A673 (cell line): ENCODE results near the gene PTPN21. TPM values are rescaled to one million over a fixed set of nuclear protein-coding genes. Genes with fewer than 3 reads are reported as not detected.
"Not testable (repeated sequence)": the region's sequence is repeated elsewhere in the genome, so short reads cannot be mapped to it uniquely, and the experiment has no call there.

ENCODE experiments used
- BruUV-seq: library from RNA; stranded (reverse); fragments of 400-500 nt; replicated peaks from 2 replicates; lab custom pipeline; 2021; lab: Mats Ljungman, UMichigan
- CTCF ChIA-PET: fragments of 300-600 bp; sonication (Branson Sonifier 250); formaldehyde crosslinking; loops from one replicate; lab custom pipeline; 2022; ENCODE audit warnings: antibody characterized with exemption; lab: Charles Lee
- POLR2A ChIA-PET: fragments of 300-600 bp; sonication (Branson Sonifier 250); formaldehyde crosslinking; loops from one replicate; lab custom pipeline; 2022; ENCODE audit warnings: antibody characterized with exemption; ENCODE audit not compliant: low non-redundant PET; lab: Charles Lee
- DNase-seq: peaks from one replicate; pipeline ENCODE4 v3.0.0-alpha.2; 2015; ENCODE audit warnings: low spot score
- H3K27ac ChIP-seq: fragments of 200-600 bp; sonication (generic); 2 replicates; pipeline ENCODE4 v1.5.1; 2016; ENCODE audit warnings: mixed run types, low read depth, mild to moderate bottlenecking, mixed read lengths, antibody characterized with exemption, low read length; ENCODE audit not compliant: poor library complexity, severe bottlenecking
- H3K27me3 ChIP-seq: fragments of 200-600 bp; sonication (generic); replicated peaks from 2 replicates; pipeline ENCODE4 v1.6.1; 2017; ENCODE audit warnings: mixed run types, low read depth, mild to moderate bottlenecking, mixed read lengths, antibody characterized with exemption, low read length; ENCODE audit not compliant: insufficient read depth, poor library complexity
- H3K36me3 ChIP-seq: fragments of 200-600 bp; sonication (generic); 2 replicates; pipeline ENCODE4 v1.6.1; 2016; ENCODE audit warnings: mixed run types, mild to moderate bottlenecking, mixed read lengths, antibody characterized with exemption, low read length; ENCODE audit not compliant: insufficient read depth, poor library complexity, severe bottlenecking
- H3K4me1 ChIP-seq: fragments of 200-600 bp; sonication (generic); 2 replicates; pipeline ENCODE4 v1.6.1; 2017; ENCODE audit warnings: mixed run types, mild to moderate bottlenecking, mixed read lengths, antibody characterized with exemption, low read length; ENCODE audit not compliant: insufficient read depth, poor library complexity, severe bottlenecking
- H3K4me3 ChIP-seq: fragments of 200-600 bp; sonication (generic); 2 replicates; pipeline ENCODE4 v1.5.1; 2016; ENCODE audit warnings: low read depth, mixed run types, mild to moderate bottlenecking, mixed read lengths, low read length; ENCODE audit not compliant: poor library complexity, severe bottlenecking
- H3K9me3 ChIP-seq: fragments of 200-600 bp; sonication (generic); 2 replicates; pipeline ENCODE4 v1.6.1; 2016; ENCODE audit warnings: mixed run types, low read depth, mild to moderate bottlenecking, mixed read lengths, antibody characterized with exemption, low read length; ENCODE audit not compliant: poor library complexity, severe bottlenecking
- EZH2 ChIP-seq: fragments of 200-600 bp; sonication (generic); IDR thresholded peaks from 2 replicates; pipeline ENCODE4 v1.6.1; 2017; ENCODE audit warnings: borderline replicate concordance, low read depth, mild to moderate bottlenecking, mixed read lengths, antibody characterized with exemption, low read length; ENCODE audit not compliant: poor library complexity, severe bottlenecking
- intact Hi-C: fragments of 100-400 bp; cut with micrococcal nuclease; formaldehyde crosslinking; loops from one replicate; pipeline ENCODE4 v1.10.0; 2022; ENCODE audit not compliant: unreplicated experiment
- total RNA-seq: library from RNA; stranded (reverse); gene quantifications from 2 replicates; pipeline ENCODE4 v1.2.3, GENCODE V29; 2021
- TF ChIP-seq, protein P1 (sequence below): fragments of 300-800, 200-600 bp; sonication (generic); conservative IDR thresholded peaks from 2 replicates; pipeline ENCODE4 v1.5.1; 2017; ENCODE audit warnings: low read depth, mild to moderate bottlenecking, antibody characterized with exemption, low read length, moderate library complexity, mixed read lengths

Gene PTPN21
- total RNA-seq, 1 experiment from 2014 or later: 6.1 TPM

- Histone ChIP-seq H3K4me1 (no peaks in the 10 kb centered on the region), H3K4me3 (no peak overlapping the region), H3K9me3 (no peaks in the 10 kb centered on the region), H3K27me3 (no peaks in the 10 kb centered on the region), H3K36me3 (no peaks in the 10 kb centered on the region), H3K27ac (no peak overlapping the region)
- ChIA-PET POLR2A (no interaction called here), CTCF (no interaction called here)
- intact Hi-C loops: no loop called here
- no peak for DNase-seq
- TF ChIP-seq EZH2: no peak
- TF ChIP-seq, protein P1, sequence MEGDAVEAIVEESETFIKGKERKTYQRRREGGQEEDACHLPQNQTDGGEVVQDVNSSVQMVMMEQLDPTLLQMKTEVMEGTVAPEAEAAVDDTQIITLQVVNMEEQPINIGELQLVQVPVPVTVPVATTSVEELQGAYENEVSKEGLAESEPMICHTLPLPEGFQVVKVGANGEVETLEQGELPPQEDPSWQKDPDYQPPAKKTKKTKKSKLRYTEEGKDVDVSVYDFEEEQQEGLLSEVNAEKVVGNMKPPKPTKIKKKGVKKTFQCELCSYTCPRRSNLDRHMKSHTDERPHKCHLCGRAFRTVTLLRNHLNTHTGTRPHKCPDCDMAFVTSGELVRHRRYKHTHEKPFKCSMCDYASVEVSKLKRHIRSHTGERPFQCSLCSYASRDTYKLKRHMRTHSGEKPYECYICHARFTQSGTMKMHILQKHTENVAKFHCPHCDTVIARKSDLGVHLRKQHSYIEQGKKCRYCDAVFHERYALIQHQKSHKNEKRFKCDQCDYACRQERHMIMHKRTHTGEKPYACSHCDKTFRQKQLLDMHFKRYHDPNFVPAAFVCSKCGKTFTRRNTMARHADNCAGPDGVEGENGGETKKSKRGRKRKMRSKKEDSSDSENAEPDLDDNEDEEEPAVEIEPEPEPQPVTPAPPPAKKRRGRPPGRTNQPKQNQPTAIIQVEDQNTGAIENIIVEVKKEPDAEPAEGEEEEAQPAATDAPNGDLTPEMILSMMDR: no peak
- no TSS peak for BruUV-seq
Measured at GRCh38 chr14:88535813-88536212, 19.0 kb downstream of the PTPN21 start.

DNA sequence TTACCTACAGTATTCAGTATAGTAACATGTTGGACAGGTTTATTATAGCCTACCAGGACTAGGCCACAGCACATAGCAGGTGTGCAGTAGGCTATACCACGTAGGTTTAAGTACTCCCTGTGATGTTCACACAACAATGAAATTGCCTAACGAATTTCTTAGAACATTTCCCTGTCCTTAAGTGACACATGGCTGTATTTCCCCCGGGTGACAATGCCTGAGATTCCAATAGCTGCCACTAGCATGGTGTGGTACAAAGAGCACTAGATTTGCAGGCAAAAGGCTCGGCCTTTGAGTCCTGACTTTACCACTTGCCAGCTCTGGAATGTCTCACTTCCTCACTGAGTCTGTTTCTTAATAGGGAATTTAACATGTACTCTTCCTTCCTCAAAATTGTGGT lies 19.7 kb downstream of the PTPN21 start:
- no peak overlapping the region for H3K27ac ChIP-seq
- BruUV-seq: no TSS peak

GRCh38 chr14:88533064-88533602 lies 21.7 kb downstream of the PTPN21 start:
- Histone ChIP-seq H3K27ac (no peak overlapping the region), H3K9me3 (no peaks in the 10 kb centered on the region), H3K27me3 (no peaks in the 10 kb centered on the region), H3K4me3 (no peak overlapping the region), H3K36me3 (no peaks in the 10 kb centered on the region), H3K4me1 (no peaks in the 10 kb centered on the region)
- intact Hi-C loops: no loop called here
- DNase-seq: no peak
- TF ChIP-seq, protein P1: no peak
- TF ChIP-seq EZH2: no peak
- CTCF ChIA-PET: no interaction called here
- BruUV-seq: no TSS peak
- POLR2A ChIA-PET: interaction anchor here (0.6 kb wide), 1 partner anchor 64 kb away, joined by 3 read pairs; no protein-coding TSS in a partner anchor

More for the DNA sequence above, 19.7 kb downstream of the PTPN21 start:
- ChIA-PET POLR2A (no interaction called here), CTCF (no interaction called here)
- H3K27me3 ChIP-seq: no peaks in the 10 kb centered on the region
- DNase-seq: peak; percentile 35
- no peaks in the 10 kb centered on the region for H3K9me3 ChIP-seq
- no peak overlapping the region for H3K4me3 ChIP-seq
- intact Hi-C loops: no loop called here
- TF ChIP-seq, protein P1: no peak
- TF ChIP-seq EZH2: no peak
- H3K36me3 ChIP-seq: no peaks in the 10 kb centered on the region
- H3K4me1 ChIP-seq: no peaks in the 10 kb centered on the region

- CTCF ChIA-PET, H3K27me3 ChIP-seq, H3K4me1 ChIP-seq, intact Hi-C loops, POLR2A ChIA-PET, DNase-seq, H3K4me3 ChIP-seq, BruUV-seq, H3K36me3 ChIP-seq, H3K27ac ChIP-seq, H3K9me3 ChIP-seq: not testable (repeated sequence)
Measured at GRCh38 chr14:88529889-88530288, 24.9 kb downstream of the PTPN21 start.
